HG03354 (cell line): ENCODE data around the gene SGO1.

Source experiments
- ATAC-seq: cut with Tn5 transposase; IDR thresholded peaks from one replicate; pipeline ENCODE4 v1.9.1; 2021; ENCODE audit warnings: mild to moderate bottlenecking; ENCODE audit not compliant: unreplicated experiment, poor library complexity, severe bottlenecking

Gene SGO1

GRCh38 chr3:20161714-20162113 lies 24.3 kb downstream of the SGO1 start:
- ATAC-seq = no peak

GRCh38 chr3:20160230-20160629 lies 25.8 kb downstream of the SGO1 start:
- ATAC-seq = no peak

- ATAC-seq = no peak
These were observed 31.1 kb downstream of the SGO1 start for GRCh38 chr3:20154928-20155327.

DNA sequence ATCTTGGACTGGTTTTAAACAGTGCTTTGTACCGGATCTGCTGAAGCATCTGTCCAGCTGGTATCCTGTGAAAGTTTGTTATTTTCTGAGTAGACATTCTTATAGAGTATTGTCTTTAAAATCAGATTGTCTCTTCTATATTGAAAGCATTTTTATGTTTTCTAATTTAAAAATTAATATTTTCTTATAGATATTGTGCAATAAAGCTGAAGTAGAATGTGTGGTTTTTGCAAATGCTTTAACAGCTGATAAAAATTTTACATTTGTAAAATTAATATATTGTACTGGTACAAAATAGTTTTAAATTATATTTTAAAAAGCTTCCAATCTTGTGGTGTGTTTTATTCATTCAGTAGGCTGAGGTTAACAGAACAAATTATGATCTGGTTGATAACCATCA lies 31.9 kb downstream of the SGO1 start:
- no peak for ATAC-seq

- no peak for ATAC-seq
These were observed 37.5 kb downstream of the SGO1 start for GRCh38 chr3:20148466-20148865.

DNA sequence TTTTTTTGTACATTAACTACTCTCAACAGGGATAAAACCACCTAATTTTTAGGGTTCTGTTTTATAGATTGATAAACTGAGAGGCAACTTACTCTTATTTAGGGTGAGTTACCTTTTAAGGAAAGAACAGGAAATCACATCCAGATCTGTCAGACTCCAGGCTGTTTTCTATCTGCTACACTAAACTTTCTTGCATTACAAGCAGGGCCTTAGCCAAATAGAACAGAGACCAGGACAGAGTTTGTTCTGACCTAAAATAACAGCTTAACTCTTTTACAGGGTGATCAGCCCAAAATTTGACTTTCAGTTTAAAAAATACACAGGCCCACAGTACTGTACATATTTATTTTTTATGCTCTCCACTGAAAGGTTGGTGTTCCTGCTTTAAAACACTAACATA lies 38.6 kb downstream of the SGO1 start:
- ATAC-seq = no peak

DNA sequence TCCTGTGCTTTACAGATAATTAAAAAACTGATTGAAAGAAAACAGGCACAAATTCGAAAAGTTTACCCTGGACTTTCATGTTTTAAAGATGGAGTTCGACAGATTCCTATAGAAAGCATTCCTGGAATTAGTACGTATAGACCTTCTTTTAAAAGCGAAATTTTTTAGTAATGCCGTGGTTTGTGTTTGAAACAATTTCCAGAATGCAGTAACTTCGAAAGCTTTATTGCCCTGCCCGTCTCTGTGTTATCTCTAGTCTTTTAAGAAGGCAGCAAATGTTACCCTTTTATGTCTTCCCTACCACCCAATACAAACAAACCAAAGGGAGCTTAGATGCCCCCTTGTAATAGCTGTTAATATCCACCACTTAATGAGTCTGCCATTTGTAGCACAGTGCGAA lies 39.7 kb downstream of the SGO1 start:
- ATAC-seq = no peak

DNA sequence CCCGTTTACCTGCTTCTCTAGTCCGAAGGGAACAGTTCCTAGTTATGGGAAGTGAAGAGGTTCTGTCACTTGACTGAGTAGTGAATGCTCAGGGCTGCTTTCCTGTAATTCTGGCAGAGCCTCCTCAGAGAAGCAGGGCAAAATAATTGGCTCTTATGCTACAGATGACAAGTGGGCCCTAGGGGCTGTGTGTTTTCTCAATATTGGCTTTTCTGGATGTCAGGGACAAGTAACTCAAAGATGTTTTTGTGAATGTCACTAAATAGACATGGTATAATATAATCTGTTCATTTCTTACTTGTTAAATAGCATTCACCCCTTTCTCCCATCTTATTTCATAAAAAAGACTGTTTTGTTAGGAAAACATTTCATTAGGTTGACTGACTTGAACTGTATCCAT lies 40.1 kb downstream of the SGO1 start:
- no peak for ATAC-seq

DNA sequence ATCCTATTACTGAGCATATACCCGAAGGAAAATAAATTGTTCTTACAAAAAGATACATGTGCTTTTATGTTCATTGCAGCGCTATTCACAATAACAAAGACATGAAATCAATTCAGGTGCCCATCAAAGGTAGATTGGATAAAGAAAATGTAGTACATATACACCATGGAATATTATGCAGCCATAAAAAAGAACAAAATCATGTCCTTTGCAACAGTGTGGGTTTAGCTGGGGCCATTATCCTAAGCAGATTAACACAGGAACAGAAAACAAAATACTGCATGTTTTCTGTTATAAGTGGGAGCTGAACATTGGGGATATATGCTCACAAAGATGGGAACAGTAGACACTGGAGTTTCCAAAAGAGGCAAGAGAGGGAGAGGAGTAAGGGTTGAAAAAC lies 42.5 kb downstream of the SGO1 start:
- no peak for ATAC-seq

- ATAC-seq = no peak
These were observed 43.5 kb downstream of the SGO1 start for GRCh38 chr3:20142517-20142916.

GRCh38 chr3:20141851-20142250 lies 44.2 kb downstream of the SGO1 start:
- ATAC-seq = no peak

- ATAC-seq = no peak
These were observed 44.7 kb downstream of the SGO1 start for GRCh38 chr3:20141316-20141715.

GRCh38 chr3:20140881-20141280 lies 45.1 kb downstream of the SGO1 start:
- no peak for ATAC-seq

- no peak for ATAC-seq
These were observed 48.4 kb downstream of the SGO1 start for GRCh38 chr3:20137647-20138046.

GRCh38 chr3:20136231-20136630 lies 49.8 kb downstream of the SGO1 start:
- no peak for ATAC-seq

DNA sequence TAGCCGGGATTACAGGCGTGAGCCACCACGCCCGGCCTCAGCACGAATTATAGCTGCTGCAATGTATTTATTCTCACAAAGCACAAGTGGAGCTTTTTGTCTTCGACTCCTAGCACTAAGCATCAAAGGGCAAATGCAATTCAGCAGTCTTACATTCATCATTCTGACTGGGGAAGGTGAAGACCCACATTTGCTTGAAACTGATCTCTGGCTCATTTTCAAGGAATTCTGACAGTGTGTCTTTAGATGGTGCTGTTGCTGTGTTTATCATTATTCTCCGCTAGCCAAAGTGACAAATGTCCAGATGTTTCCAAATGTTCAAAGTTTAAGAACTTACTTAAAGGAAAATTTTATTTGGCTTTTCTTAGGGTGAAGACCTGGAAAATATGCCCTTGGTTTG lies 55.9 kb downstream of the SGO1 start:
- ATAC-seq = no peak

DNA sequence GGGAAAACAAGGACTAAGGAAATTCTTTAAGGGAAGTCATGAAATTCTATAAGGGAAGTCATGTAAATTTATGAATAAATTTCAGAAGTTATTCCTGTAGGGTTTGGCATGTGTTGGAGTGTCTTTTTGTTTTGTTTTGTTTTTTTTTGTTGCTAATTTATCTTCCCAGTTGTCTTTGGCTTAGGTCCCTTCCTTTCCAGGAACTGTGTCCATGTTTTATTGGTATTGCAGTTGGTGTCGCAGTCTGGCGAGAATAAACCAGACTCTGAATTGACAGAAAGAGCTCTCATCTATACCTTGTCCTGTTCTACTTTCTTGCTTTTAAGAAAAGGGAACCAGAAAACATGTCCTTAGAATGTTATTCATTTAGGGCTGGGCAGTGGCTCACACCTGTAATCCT lies 57.6 kb downstream of the SGO1 start:
- ATAC-seq = no peak

- peak; percentile 100 for ATAC-seq
These were observed 60.1 kb downstream of the SGO1 start for GRCh38 chr3:20125897-20126296.

DNA sequence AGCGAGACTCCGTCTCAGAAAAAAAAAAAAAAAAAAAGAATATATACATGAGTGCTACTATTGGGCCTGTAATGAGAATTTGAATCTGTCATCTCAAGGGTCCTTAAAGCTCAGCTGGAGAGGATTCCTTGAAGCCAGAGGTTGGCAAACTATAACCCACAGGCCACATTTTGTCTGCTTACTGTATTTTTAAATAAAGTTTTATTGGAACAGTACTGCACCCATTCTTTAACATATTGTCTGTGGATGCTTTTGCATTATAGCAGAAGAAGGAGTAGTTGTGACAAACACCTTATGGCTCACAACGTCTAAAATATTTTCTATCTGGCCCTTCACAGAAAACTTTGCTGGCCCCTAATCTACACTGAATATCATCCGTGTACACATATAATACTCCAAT lies 60.7 kb downstream of the SGO1 start:
- ATAC-seq = no peak

GRCh38 chr3:20123131-20123652 lies 62.8 kb downstream of the SGO1 start:
- ATAC-seq = no peak

GRCh38 chr3:20121088-20121487 lies 64.9 kb downstream of the SGO1 start:
- no peak for ATAC-seq
